ENCODE data around the gene CCDC175. TPM values are rescaled to one million over a fixed set of nuclear protein-coding genes. Genes with fewer than 3 reads are reported as not detected.
A peak's percentile ranks its signal among the peaks of the same experiment; 100 is the strongest.

CCDC175 gene
- total RNA-seq, 1 donor from 2014 or later = 0.39 TPM

DNA sequence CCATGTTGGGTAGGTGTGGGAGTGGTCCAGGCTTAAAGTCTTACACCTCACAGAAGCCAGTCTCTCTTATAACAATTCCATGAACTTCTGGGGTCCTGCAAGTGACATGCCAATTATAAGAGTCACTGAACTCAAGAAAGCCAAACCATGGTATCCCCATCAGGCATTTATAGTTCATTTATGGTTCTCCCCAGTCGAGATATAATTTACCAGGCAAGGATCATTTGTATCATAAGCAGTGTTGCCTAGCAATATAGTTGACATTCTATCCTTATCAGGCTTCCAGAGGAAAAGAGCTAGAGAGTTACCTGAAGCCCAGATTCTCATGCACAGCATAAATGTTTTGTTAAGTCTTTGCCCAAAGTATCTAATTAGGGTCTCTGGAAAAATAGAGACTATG is 84.2 kb downstream of the CCDC175 start:
- Mint-ChIP-seq H3K27ac (no peak overlapping the region), H3K36me3 (peaks cover 48% of the 10 kb centered on the region), H3K4me1 (ENCODE audit: unreplicated experiment) (no peaks in the 10 kb centered on the region), H3K9me3 (no peaks in the 10 kb centered on the region), H3K27me3 (no peaks in the 10 kb centered on the region), H3K4me3 (no peak overlapping the region)
- TF ChIP-seq, protein P1, sequence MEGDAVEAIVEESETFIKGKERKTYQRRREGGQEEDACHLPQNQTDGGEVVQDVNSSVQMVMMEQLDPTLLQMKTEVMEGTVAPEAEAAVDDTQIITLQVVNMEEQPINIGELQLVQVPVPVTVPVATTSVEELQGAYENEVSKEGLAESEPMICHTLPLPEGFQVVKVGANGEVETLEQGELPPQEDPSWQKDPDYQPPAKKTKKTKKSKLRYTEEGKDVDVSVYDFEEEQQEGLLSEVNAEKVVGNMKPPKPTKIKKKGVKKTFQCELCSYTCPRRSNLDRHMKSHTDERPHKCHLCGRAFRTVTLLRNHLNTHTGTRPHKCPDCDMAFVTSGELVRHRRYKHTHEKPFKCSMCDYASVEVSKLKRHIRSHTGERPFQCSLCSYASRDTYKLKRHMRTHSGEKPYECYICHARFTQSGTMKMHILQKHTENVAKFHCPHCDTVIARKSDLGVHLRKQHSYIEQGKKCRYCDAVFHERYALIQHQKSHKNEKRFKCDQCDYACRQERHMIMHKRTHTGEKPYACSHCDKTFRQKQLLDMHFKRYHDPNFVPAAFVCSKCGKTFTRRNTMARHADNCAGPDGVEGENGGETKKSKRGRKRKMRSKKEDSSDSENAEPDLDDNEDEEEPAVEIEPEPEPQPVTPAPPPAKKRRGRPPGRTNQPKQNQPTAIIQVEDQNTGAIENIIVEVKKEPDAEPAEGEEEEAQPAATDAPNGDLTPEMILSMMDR (conservative IDR thresholded peaks at IDR 0.05) = no peak
- DNase-seq (ENCODE audit: extremely low spot score, unreplicated experiment) = no peak

DNA sequence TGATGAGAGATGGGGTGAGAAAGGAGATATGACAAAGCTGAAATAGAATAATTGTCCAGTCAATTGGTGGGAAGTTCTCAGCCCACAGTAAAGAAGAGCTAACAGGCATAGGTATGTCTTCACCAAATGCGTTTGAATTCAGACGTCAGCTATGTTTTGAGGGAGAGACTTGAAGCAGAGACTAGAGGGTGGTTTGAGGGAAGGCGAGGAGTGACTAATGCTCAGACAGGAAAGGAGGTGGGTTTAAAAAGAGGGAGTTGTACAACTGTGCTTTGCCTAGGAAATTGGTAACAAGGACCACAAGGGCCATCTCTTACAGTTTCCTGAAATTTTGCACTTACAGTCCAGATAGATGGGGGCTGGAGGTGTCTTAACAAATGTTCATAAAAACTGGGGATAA is 85.9 kb downstream of the CCDC175 start:
- Mint-ChIP-seq H3K27me3 (no peaks in the 10 kb centered on the region), H3K4me1 (ENCODE audit: unreplicated experiment) (peaks cover 7% of the 10 kb centered on the region), H3K4me3 (no peak overlapping the region), H3K9me3 (no peaks in the 10 kb centered on the region), H3K27ac (no peak overlapping the region), H3K36me3 (peaks cover 48% of the 10 kb centered on the region)
- no peak for DNase-seq (ENCODE audit: extremely low spot score, unreplicated experiment)
- TF ChIP-seq, protein P1 (conservative IDR thresholded peaks at IDR 0.05) = no peak

DNA sequence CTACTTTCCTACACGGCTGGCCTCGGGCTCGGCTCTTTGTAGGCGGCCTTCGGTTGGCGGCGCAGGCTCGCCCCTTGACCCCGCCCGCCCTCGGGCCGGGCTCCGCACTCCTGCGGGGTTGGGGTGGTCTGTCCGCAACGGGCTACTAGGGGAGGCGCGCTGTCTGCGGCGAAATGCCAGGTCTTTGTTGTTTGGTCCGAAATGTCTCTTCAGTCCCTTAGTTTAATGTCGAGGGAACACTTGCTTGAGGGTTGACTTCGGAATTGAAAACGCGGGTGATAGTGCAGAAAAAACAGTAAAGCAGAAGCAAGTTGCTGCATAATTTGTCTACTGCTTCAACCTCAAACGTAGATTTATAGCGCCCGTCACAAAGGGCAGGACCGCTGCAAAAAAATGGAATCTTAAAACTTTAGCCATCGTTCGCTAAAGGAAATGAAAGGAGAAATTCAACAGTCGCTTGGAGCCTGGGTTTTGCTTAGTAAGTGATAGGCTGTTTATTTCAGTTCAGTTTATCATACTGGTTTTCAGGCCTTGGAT is 91.9 kb downstream of the CCDC175 start:
- Mint-ChIP-seq H3K4me3 (peak overlapping the region; percentile 92), H3K27me3 (no peaks in the 10 kb centered on the region), H3K27ac (peak overlapping the region; percentile 90), H3K36me3 (peaks cover 12% of the 10 kb centered on the region), H3K9me3 (no peaks in the 10 kb centered on the region), H3K4me1 (ENCODE audit: unreplicated experiment) (peaks cover 45% of the 10 kb centered on the region)
- DNase-seq (ENCODE audit: extremely low spot score, unreplicated experiment) = no peak
- TF ChIP-seq, protein P1 (conservative IDR thresholded peaks at IDR 0.05) = no peak

DNA sequence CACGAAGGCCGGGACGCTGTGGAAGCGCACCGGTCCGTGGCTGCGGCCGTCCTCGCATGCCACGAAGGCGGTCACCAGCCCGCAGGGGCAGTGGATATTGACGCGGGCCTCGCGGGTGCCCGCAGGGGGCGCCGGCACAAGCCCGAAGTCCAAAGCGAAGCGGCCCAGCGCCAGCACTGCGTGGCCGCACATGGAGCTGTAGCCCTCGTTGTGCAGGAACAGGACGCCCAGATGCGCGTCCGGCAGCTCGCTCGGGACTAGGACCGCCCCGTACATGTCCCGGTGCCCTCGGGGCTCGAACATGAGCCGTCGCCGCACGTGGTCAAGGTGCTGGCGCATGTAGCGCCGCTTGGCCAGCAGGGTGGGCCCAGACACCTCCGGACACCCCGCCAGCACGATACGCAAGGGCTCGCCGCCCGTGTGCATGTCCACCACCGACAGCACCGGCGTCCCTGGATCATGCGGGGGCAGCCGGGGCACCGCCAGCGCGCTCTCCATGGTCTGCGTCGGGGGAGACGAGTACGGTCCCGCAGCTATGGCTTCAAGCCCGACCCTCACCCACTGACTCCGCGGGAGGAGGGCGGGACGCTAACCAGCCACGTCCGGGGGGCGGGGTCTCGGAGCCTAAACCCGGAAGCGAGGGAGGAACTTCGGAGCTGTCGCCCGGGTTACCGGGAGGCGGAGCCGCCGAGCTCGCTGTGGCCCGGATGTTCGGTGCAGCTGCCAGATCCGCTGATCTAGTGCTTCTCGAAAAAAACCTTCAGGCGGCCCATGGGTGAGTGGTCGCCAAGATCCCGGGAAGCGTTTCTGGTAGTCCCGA is 92.6 kb downstream of the CCDC175 start, which contains the start of the genes JKAMP and L3HYPDH:
JKAMP (plus strand) TSS at position 699 of the 820 bp plus-strand sequence; CDS start at position 772, 73 bp downstream.
L3HYPDH (minus strand) TSS at position 590 of the 820 bp plus-strand sequence; CDS start at position 498, 92 bp downstream.
- peak within 1 kb of the TSS; percentile 92 for H3K4me3 Mint-ChIP-seq
- TF ChIP-seq, protein P1 (conservative IDR thresholded peaks at IDR 0.05) = peak; percentile 80
- peak within 1 kb of the TSS; percentile 90 for H3K27ac Mint-ChIP-seq
- peaks cover 7% of the 10 kb centered on the region for H3K36me3 Mint-ChIP-seq
- H3K4me1 Mint-ChIP-seq (ENCODE audit: unreplicated experiment) = peaks cover 45% of the 10 kb centered on the region
- peak; percentile 98 for DNase-seq (ENCODE audit: extremely low spot score, unreplicated experiment)
- H3K27me3 Mint-ChIP-seq = no peaks in the 10 kb centered on the region
- H3K9me3 Mint-ChIP-seq = no peaks in the 10 kb centered on the region

DNA sequence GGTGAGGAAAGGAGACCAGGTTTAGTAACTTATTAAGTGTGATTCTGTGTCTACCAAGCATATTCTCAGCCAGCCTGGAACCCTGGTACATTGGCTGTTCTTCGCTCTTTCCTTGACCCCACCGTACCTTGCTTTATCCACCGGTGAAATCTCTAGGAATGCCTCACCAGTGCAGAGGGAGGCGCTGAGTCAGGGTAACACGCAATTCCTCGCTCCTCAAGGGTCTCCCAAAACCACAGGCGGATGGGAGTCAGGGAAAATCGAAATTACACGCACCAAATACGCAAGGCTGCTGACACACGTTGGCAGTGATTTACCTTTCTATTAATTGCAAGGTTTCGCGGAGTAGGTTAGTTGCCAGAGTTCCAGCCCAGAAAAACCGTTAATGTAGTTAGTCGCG is 93.2 kb downstream of the CCDC175 start:
- H3K36me3 Mint-ChIP-seq = peaks cover 9% of the 10 kb centered on the region
- H3K9me3 Mint-ChIP-seq = no peaks in the 10 kb centered on the region
- H3K27ac Mint-ChIP-seq = peak overlapping the region; percentile 89
- peak overlapping the region; percentile 92 for H3K4me3 Mint-ChIP-seq
- peaks cover 45% of the 10 kb centered on the region for H3K4me1 Mint-ChIP-seq (ENCODE audit: unreplicated experiment)
- no peak for DNase-seq (ENCODE audit: extremely low spot score, unreplicated experiment)
- TF ChIP-seq, protein P1 (conservative IDR thresholded peaks at IDR 0.05) = no peak
- no peaks in the 10 kb centered on the region for H3K27me3 Mint-ChIP-seq

Data from type B pancreatic cell (in vitro differentiated cells).